ENCODE results near the gene CAPN11.

Gene CAPN11

DNA sequence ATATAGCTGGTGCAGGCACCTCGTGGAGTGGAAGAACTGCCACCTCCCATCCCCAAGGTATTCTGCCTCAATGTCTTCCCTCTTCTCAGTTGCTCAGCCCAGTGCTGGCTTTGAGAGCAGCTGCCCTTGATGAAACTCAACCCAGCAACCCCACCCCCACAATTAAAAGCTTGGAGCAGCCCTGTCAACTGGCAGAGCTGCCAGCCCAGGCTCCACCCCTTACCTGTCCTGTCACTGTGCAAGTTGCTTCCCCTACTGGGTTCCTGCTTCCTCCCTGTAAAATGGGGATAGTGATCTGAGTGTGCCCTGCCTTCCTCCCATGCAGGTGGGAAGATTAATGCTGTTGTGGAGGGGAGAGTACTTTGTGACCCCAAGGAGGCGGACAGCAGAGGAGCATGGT is 26.7 kb upstream of the CAPN11 start:
- TF ChIP-seq TAF1 (IDR thresholded peaks at IDR 0.05; ENCODE audit: borderline replicate concordance, insufficient read depth, low read length) (no peak), POLR2AphosphoS5 (IDR thresholded peaks at IDR 0.05; ENCODE audit: low read depth, low read length) (no peak), SIN3A (IDR thresholded peaks at IDR 0.05; ENCODE audit: borderline replicate concordance, insufficient read depth, low read length) (no peak), FOXP2 (optimal IDR thresholded peaks at IDR 0.05; ENCODE audit: borderline replicate concordance, extremely low read depth, extremely low read length, insufficient read depth) (no peak)
- TF ChIP-seq, protein P1, sequence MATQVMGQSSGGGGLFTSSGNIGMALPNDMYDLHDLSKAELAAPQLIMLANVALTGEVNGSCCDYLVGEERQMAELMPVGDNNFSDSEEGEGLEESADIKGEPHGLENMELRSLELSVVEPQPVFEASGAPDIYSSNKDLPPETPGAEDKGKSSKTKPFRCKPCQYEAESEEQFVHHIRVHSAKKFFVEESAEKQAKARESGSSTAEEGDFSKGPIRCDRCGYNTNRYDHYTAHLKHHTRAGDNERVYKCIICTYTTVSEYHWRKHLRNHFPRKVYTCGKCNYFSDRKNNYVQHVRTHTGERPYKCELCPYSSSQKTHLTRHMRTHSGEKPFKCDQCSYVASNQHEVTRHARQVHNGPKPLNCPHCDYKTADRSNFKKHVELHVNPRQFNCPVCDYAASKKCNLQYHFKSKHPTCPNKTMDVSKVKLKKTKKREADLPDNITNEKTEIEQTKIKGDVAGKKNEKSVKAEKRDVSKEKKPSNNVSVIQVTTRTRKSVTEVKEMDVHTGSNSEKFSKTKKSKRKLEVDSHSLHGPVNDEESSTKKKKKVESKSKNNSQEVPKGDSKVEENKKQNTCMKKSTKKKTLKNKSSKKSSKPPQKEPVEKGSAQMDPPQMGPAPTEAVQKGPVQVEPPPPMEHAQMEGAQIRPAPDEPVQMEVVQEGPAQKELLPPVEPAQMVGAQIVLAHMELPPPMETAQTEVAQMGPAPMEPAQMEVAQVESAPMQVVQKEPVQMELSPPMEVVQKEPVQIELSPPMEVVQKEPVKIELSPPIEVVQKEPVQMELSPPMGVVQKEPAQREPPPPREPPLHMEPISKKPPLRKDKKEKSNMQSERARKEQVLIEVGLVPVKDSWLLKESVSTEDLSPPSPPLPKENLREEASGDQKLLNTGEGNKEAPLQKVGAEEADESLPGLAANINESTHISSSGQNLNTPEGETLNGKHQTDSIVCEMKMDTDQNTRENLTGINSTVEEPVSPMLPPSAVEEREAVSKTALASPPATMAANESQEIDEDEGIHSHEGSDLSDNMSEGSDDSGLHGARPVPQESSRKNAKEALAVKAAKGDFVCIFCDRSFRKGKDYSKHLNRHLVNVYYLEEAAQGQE (IDR thresholded peaks at IDR 0.05; ENCODE audit: insufficient read depth in 1 of 2, low read depth in 2 of 2, low read length in 2 of 2) = no peak

DNA sequence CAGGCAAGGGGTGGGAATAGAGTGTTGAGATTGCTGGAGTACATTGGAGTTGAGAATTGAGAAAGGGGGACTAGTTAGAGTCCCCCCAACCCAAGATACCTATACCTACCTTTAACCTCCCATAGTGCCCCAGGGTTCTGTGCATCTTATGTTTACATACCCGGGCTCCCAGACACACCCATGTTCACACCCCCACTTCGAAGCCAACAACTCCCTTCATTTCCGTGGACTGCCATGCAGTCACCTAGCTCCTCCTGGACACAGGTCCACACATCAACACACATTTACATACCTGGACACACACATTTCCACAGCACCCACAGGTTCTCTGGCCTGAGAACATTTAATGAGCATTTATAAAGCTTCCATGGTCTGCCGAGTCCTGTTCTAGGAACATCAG is 26.1 kb upstream of the CAPN11 start:
- TF ChIP-seq TAF1 (IDR thresholded peaks at IDR 0.05; ENCODE audit: borderline replicate concordance, insufficient read depth, low read length) (no peak), SIN3A (IDR thresholded peaks at IDR 0.05; ENCODE audit: borderline replicate concordance, insufficient read depth, low read length) (no peak), POLR2AphosphoS5 (IDR thresholded peaks at IDR 0.05; ENCODE audit: low read depth, low read length) (no peak), FOXP2 (optimal IDR thresholded peaks at IDR 0.05; ENCODE audit: borderline replicate concordance, extremely low read depth, extremely low read length, insufficient read depth) (no peak)
- TF ChIP-seq, protein P1 (IDR thresholded peaks at IDR 0.05; ENCODE audit: insufficient read depth in 1 of 2, low read depth in 2 of 2, low read length in 2 of 2) = no peak

DNA sequence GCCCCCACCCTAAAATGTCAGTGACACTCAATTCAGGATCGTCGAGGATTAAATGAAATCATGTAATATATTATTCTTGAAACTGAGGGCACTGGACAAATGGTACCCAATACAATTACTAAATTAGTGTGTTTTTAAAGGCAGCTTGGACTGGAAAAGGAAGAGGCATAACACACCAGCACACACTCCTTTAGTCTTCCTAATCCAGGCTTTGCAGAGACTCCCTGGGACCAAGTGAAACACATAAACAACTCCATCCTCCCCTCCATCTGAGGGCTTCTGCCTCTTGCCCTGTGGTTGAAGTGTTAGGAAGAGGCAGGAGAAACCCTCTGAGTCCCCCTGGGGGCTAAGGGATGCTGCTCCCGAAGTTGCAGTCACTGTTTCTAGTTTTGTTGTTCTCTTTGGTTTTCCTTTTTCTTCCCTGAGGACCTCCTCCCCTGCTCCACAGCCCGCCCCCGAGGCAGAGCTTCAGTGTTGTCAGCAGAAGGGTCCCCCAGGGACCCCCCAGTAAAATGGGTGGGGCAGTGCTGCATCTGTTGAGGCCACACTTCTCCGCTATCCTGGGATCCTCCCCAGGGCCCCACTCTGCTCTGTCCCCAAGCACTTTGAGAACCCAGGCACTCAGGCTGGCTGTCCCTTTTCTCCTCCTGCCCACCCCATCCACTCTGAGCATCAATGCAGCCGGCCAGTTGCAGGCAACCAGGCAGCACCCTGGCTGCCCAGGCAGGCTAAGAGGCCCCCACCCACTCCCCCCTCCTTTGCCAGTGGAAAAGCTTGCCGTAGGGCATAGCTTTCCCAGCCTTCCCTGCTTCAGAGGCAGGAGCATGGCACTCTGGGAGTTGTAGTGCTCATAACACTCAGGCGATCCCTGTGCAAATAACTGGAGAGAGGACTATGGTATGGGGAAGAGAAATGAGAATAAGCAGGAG is 25.4 kb upstream of the CAPN11 start:
- TF ChIP-seq TAF1 (IDR thresholded peaks at IDR 0.05; ENCODE audit: borderline replicate concordance, insufficient read depth, low read length) (no peak), SIN3A (IDR thresholded peaks at IDR 0.05; ENCODE audit: borderline replicate concordance, insufficient read depth, low read length) (no peak), POLR2AphosphoS5 (IDR thresholded peaks at IDR 0.05; ENCODE audit: low read depth, low read length) (no peak), FOXP2 (optimal IDR thresholded peaks at IDR 0.05; ENCODE audit: borderline replicate concordance, extremely low read depth, extremely low read length, insufficient read depth) (no peak)
- TF ChIP-seq, protein P1 (IDR thresholded peaks at IDR 0.05; ENCODE audit: insufficient read depth in 1 of 2, low read depth in 2 of 2, low read length in 2 of 2) = no peak

DNA sequence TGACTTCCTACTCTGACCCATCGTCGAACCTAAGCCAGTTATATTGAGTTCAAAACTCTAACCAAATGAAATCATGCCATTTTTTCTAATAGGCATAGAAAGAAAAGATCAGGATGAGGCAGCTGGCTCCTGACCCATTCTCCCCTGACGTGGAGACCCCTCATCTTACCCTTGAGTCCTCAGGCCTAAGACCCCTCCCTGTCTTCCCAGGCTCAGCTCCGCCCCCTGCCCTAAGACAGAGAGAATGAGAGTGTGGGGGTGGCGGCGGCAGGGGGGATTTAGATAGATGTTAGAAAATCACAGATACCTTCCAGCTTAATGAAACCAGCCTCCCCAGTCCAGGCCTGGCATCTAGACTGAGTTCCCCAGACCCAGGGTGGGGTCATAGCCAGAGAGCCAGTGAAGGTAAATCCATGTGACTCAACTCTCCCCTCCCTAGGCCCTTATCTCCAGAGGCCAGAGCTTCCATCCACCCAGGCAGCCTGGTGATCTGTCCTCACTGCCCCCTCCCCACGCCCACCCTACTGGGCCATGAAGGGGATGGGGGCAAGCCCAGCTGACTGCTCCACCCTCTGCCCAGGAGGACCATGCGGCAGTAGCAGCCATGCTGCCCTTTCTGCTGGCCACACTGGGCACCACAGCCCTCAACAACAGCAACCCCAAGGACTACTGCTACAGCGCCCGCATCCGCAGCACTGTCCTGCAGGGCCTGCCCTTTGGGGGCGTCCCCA is 24.5 kb upstream of the CAPN11 start:
- TF ChIP-seq, protein P1 (IDR thresholded peaks at IDR 0.05; ENCODE audit: insufficient read depth in 1 of 2, low read depth in 2 of 2, low read length in 2 of 2) = no peak
- no peak for TF ChIP-seq FOXP2 (optimal IDR thresholded peaks at IDR 0.05; ENCODE audit: borderline replicate concordance, extremely low read depth, extremely low read length, insufficient read depth)
- no peak for TF ChIP-seq TAF1 (IDR thresholded peaks at IDR 0.05; ENCODE audit: borderline replicate concordance, insufficient read depth, low read length)
- TF ChIP-seq POLR2AphosphoS5 (IDR thresholded peaks at IDR 0.05; ENCODE audit: low read depth, low read length) = no peak
- no peak for TF ChIP-seq SIN3A (IDR thresholded peaks at IDR 0.05; ENCODE audit: borderline replicate concordance, insufficient read depth, low read length)

All from PFSK-1 (cell line).